Activated naive CD4-positive, alpha-beta T cell treated with anti-CD3 and anti-CD28 coated beads, Interleukin-2, amount 50 U/mL, for 24 hours (primary cell): ENCODE data around the gene SLC35B1.

Source experiments
- H3K27ac Mint-ChIP-seq: one replicate; pipeline ENCODE4 v1.8.0; 2021; ENCODE audit warnings: mild to moderate bottlenecking, mixed read lengths
- H3K27me3 Mint-ChIP-seq: one replicate; pipeline ENCODE4 v1.8.0; 2021; ENCODE audit warnings: mixed read lengths
- H3K36me3 Mint-ChIP-seq: one replicate; pipeline ENCODE4 v1.8.0; 2021; ENCODE audit warnings: mixed read lengths
- H3K4me1 Mint-ChIP-seq: one replicate; pipeline ENCODE4 v1.8.0; 2021; ENCODE audit warnings: mixed read lengths
- H3K4me3 Mint-ChIP-seq: one replicate; pipeline ENCODE4 v1.8.0; 2021; ENCODE audit warnings: mild to moderate bottlenecking, mixed read lengths
- H3K9me3 Mint-ChIP-seq: one replicate; pipeline ENCODE4 v1.8.0; 2021; ENCODE audit warnings: mixed read lengths

SLC35B1 gene

DNA sequence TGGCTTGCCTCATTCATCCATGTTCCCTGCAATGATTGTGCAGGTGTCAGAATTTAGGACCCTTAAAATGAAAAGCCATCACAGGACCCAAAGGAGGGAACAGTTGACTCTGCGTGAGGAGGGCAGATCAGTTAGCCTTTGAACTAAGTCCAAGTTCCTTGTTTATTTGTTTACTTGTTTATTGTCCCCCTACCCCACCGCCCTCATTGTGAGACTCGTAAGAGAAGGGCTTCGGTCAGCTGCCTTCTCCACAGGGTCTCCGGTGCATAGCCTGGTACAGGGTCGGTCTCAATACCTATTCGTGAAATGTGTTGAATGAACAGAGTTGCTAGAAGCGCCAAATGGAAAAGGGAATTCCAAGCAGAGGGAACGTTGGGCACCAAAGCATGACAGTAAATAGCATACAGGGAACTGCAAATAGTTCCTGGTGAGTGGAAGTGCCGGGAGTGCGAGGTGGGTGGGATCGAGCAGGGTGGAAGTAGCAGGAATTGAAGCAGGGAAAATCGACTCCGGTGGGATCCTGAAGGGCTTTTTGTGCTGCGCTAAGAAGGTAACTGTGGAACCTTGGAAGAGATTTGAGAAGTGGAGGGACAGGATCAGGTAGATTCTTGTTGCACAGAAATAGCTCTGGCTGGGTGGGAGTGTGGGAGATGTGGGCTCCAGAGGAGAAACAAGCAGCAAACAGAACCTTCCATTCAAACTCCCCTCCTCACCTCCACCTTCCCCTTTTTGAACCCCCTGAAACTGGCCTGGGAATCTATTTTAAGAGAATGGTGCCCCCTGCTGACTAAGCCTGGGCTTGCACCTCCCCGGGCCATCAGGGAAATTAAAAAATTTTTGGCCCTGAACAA, 12.7 kb downstream of the SLC35B1 start:
- Mint-ChIP-seq H3K27me3 (no peaks in the 10 kb centered on the region), H3K36me3 (peaks cover 6% of the 10 kb centered on the region), H3K4me3 (no peak overlapping the region), H3K9me3 (no peaks in the 10 kb centered on the region), H3K4me1 (peaks cover 54% of the 10 kb centered on the region), H3K27ac (peak overlapping the region; percentile 76)

DNA sequence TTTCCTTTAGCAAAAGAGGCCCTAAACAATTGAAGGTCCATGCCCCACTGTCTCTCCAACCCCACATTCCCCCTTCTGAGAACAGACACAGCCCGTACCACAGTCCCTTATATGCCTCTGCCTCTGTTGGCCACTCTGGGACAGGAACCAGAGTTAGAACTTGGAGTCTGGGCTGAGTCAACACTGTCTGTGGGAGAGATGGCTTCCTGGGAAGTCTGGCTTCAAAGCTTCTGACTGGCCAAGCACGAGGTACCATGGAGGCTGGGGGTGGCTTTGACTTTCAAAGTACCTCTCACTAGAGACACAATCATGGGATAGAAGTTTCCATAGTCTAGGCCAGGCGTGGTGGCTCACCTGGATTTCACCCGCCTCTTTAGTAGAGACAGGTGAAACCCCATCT, 15.0 kb downstream of the SLC35B1 start:
- Mint-ChIP-seq H3K27me3 (no peaks in the 10 kb centered on the region), H3K36me3 (no peaks in the 10 kb centered on the region), H3K4me3 (no peak overlapping the region), H3K27ac (no peak overlapping the region), H3K4me1 (peaks cover 61% of the 10 kb centered on the region), H3K9me3 (no peaks in the 10 kb centered on the region)

DNA sequence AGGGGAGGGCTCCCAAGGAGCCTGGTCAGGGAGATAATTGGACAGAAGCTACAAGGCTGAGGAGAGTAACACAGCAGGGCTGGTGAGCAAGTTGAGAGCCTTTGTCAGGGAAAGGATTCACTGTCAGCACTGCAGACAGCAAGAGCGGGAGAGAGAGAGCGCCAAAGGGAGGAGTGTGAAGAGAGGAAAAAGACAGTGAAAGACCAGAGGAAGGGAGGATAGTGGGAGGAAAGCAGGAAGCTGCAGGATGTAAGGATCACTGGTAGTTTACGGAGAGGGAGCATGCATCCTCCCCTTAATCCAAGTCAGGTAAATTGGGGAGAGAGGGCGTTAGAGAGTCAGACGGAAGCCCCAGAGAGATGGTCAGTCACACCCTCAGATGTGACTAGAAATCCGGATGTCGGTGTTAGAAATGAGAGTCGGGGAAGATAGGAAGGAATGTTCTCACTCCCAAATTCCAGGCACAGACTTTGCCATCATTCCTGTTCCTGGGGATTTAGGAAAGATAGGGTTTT, 16.0 kb downstream of the SLC35B1 start:
- Mint-ChIP-seq H3K27ac (peak overlapping the region; percentile 84), H3K27me3 (no peaks in the 10 kb centered on the region), H3K4me3 (peak overlapping the region; percentile 26), H3K9me3 (no peaks in the 10 kb centered on the region), H3K4me1 (peaks cover 67% of the 10 kb centered on the region), H3K36me3 (no peaks in the 10 kb centered on the region)

DNA sequence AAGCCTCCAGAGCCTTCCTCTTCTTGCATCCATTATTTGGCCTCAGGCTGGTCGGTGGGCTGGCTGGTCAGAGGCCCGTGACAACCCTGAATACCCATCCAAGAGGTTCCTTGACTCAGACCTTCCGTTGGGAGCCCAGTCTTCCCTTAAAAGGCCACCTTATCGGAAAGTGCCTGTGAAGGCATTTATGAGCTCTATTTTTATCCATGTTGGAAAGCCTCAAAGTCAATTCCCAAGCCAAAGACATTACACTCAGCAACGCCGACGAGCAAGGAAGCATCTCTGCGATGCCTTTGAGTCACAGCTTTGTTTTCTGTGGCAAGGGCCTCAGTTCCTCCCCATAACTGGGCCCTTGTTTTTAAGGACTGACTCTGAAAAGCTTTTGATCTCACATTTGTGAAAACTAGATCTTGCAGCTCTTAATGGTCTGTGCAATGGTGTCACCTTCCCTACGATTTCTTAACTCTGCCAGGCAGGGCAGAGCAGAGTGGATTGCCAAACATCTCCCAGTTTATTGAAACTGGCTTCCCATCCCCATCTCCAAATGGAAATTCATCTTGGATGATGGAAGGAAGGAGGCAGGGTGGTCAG, 16.6 kb downstream of the SLC35B1 start:
- peak overlapping the region; percentile 26 for H3K4me3 Mint-ChIP-seq
- no peaks in the 10 kb centered on the region for H3K9me3 Mint-ChIP-seq
- peaks cover 64% of the 10 kb centered on the region for H3K4me1 Mint-ChIP-seq
- H3K27ac Mint-ChIP-seq = peak overlapping the region; percentile 38
- H3K27me3 Mint-ChIP-seq = no peaks in the 10 kb centered on the region
- H3K36me3 Mint-ChIP-seq = no peaks in the 10 kb centered on the region

DNA sequence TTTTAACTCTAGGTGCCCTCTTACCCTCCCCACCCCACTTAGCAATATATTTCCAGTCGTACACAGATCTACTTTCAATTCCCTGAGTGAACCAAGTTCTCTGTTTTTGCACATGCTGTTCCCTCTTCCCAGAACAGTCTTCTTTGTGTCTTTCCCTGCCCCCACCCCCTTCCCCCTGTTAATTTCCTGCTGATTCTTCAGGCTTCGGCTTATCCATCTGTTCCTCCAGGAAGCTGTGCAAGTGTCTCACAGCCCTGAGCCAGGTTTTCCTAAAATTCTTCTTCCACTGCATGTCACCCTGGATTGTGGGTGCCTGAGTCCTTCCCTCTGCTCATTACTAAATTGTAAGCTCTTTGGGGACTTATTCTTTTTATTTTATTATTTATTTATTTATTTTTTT, 17.5 kb downstream of the SLC35B1 start:
- no peak overlapping the region for H3K4me3 Mint-ChIP-seq
- H3K9me3 Mint-ChIP-seq = no peaks in the 10 kb centered on the region
- H3K27ac Mint-ChIP-seq = peak overlapping the region; percentile 43
- peaks cover 55% of the 10 kb centered on the region for H3K4me1 Mint-ChIP-seq
- no peaks in the 10 kb centered on the region for H3K27me3 Mint-ChIP-seq
- no peaks in the 10 kb centered on the region for H3K36me3 Mint-ChIP-seq

DNA sequence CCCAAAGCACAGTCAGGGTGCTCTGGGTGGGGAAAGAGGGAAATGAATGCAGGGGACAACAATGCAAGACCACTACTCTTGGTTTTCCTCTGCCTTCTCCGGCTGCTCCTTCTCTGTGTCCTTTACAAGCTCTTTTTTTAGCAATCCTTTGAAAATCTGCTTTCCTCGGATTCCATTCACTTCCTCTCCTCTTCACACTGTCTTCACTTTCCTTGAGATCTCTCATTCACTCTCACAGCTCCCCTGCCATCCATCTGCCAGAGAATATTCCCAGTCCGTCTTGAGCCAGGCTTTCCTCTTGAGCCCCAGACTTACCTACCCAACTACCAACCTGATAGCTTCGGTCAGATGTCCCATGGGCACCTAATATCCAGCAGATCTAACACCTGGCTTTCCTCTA, 18.9 kb downstream of the SLC35B1 start:
- Mint-ChIP-seq H3K4me1 (peaks cover 50% of the 10 kb centered on the region), H3K4me3 (peak overlapping the region; percentile 83), H3K9me3 (no peaks in the 10 kb centered on the region), H3K36me3 (no peaks in the 10 kb centered on the region), H3K27ac (peak overlapping the region; percentile 99), H3K27me3 (no peaks in the 10 kb centered on the region)

DNA sequence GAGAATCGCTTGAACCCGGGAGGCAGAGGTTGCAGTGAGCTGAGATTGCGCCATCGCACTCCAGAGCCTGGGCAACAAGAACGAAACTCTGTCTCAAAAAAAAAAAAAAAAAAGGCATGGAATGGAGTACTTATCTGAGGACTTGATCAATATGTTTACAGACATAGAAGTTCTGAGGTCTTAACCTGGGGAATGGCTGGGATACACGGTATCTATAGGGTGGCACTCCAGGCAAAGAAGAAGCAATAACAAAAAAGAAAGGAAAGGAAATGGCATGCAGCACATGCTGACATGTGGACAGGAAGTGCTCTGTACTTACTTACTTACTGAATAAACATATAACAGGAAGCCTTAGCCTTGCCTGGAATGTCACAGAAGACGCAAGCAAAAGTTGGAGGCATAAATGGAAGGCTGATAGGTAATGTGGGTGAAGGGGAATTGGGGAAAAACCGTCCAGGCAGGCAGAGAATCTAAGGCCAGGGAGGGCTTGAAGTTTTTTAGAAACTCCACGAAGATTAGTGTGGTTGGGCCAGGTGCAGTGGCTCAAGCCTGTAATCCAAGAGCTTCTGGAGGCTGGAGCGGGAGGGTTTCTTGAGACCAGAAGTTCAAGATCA, 19.8 kb downstream of the SLC35B1 start:
- Mint-ChIP-seq H3K36me3 (no peaks in the 10 kb centered on the region), H3K27ac (peak overlapping the region; percentile 99), H3K9me3 (no peaks in the 10 kb centered on the region), H3K4me3 (peak overlapping the region; percentile 83), H3K27me3 (no peaks in the 10 kb centered on the region), H3K4me1 (peaks cover 50% of the 10 kb centered on the region)

DNA sequence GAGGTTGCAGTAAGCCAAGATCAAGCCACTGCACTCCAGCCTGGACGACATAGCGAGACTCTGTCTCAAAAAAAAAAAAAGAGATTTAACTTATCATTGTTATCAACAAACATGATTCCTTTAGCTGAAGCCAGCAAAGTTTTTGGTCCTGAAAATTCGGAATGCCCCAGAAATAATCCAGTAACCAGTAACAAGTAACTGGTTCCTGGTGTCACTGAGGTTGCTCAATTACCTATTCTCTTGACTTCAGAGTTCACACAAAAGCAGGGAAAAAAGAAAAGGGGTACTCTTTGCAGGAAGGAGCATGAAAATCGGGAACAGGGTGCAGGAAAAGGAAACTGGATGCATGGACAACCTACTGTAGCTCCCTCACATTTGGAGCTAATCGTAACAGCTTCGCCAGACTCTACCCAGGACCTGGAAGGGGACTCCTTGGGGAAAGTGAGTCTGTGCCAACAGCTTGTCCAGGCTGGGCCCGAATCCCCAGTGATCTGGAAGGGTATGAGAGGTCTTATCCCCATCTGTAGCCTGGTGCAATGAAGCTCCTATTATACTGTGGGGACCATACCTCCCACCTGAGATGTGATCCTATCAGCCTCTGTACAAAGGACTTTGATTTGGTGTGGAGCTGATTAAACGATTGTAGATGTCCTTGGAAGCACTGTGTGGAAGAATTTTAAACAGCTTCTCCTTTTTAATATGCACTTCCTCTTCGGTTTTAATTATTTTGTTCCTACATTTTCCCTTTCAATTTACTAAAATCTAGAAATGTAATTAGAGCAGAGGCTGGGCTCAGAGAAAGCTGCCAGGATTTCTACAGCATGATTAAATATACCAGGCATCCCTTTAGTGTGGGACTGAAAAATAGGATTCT, 26.4 kb downstream of the SLC35B1 start:
- H3K36me3 Mint-ChIP-seq = no peaks in the 10 kb centered on the region
- no peaks in the 10 kb centered on the region for H3K27me3 Mint-ChIP-seq
- H3K4me3 Mint-ChIP-seq = no peak overlapping the region
- peaks cover 12% of the 10 kb centered on the region for H3K4me1 Mint-ChIP-seq
- no peaks in the 10 kb centered on the region for H3K9me3 Mint-ChIP-seq
- H3K27ac Mint-ChIP-seq = peak overlapping the region; percentile 41

DNA sequence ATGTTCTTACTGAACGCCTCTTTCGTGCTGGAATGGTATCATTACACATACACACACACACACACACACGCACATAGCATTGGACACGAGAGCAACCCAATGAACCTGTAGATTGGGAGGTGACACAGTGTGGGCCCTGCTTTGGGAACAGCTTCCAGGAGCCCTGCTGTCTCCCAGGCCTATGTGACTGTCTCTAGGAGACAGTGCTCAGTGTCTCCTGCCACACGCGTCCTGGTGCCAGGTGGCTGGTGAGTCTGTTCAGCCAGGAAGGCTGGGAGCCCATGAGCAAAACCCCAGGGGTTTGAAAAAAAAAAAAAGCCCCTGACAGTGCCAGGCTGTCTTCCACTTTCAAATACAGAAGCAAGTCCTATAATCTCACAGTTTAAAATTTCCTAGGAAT, 27.4 kb downstream of the SLC35B1 start:
- Mint-ChIP-seq H3K4me3 (no peak overlapping the region), H3K36me3 (no peaks in the 10 kb centered on the region), H3K9me3 (no peaks in the 10 kb centered on the region), H3K4me1 (peaks cover 22% of the 10 kb centered on the region), H3K27ac (no peak overlapping the region), H3K27me3 (no peaks in the 10 kb centered on the region)

DNA sequence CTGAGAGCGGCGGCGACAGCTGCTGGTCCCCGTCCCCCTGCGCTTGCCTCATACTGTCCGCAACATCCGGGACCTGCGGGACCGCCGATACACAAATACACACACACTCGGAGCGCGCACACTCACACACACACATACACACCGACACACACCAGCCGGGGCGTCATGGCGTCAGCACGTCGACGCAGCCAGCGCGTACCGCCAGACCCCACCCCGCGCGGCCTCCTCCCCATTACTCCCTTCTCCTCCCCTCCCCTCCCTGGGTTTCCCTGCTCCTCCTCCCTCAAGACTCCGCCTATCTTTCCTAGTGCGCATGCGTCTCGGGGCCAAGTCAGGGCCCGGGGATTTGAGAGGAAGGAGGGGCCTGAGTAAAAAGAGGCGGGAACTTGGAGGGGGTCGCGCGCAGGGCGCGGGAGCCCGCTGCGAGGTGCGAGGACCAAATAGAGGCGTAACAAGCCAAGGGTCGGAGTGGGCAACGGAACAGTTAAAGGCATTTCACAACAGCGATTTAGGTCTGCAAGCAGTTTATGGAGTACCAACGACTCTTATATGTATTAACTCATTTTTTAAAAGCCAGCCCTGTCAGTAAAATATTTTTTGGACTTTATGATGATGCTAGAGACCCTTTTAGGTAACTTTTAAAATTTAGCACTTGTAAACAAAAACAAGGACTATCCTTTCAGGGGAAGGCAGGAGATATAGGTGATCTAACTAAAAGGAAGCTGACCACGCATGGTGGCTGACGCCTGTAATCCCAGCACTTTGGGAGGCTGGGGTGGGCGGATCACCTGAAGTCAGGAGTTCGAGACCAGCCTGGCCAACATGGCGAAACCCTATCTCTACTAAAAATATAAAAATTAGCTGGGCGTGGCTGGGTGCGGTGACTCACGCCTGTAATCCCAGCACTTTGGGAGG, 29.6 kb downstream of the SLC35B1 start, which contains the start of gene SPOP:
Gene SPOP, minus strand, starts transcription at position 165 of the 915 bp plus-strand sequence. CDS start 55,287 bp downstream, outside the sequence.
- Mint-ChIP-seq H3K4me1 (peaks cover 41% of the 10 kb centered on the region), H3K27ac (peak within 1 kb of the TSS; percentile 97), H3K27me3 (no peaks in the 10 kb centered on the region), H3K36me3 (peaks cover 8% of the 10 kb centered on the region), H3K4me3 (peak within 1 kb of the TSS; percentile 91), H3K9me3 (no peaks in the 10 kb centered on the region)

DNA sequence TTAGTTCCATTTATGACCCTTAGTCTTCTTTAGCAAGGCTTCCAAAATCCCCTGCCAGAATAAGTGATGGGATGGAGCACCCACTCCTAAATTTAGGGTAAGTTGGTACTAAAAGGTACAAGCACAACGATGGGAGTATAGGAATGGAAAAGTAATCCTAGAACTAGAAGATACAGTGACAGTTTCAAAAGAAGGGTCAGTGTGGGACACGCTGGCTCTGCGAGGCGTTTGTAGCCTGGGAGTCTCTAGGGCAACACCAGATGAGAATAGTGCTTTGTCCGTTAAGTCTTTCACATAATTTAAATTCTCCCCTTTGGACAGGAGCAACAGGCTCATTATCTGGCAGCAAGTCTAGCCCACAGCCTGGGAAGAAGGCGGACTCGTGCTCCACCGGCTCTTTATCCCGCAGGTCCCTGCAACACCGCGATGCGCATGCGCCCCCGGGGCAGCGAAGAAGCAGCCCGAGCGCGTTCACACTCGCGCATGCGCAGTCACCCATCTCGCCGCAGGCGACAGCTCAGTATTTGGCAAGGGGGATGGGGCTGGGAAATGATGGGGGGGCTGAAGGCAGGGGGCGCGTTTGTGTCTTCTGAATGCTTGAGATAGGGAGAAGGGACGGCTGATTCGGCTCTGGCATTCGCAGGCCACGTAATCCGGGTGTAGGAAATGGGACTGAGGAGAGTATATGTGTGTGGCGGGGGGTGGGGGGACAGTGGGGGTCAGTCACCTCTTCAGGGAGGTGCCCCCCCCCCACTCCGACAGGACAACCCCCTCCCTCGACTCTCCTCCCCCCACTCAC, 30.4 kb downstream of the SLC35B1 start:
- Mint-ChIP-seq H3K4me1 (peaks cover 47% of the 10 kb centered on the region), H3K27me3 (no peaks in the 10 kb centered on the region), H3K27ac (peak overlapping the region; percentile 97), H3K9me3 (no peaks in the 10 kb centered on the region), H3K36me3 (peaks cover 8% of the 10 kb centered on the region), H3K4me3 (peak overlapping the region; percentile 91)

DNA sequence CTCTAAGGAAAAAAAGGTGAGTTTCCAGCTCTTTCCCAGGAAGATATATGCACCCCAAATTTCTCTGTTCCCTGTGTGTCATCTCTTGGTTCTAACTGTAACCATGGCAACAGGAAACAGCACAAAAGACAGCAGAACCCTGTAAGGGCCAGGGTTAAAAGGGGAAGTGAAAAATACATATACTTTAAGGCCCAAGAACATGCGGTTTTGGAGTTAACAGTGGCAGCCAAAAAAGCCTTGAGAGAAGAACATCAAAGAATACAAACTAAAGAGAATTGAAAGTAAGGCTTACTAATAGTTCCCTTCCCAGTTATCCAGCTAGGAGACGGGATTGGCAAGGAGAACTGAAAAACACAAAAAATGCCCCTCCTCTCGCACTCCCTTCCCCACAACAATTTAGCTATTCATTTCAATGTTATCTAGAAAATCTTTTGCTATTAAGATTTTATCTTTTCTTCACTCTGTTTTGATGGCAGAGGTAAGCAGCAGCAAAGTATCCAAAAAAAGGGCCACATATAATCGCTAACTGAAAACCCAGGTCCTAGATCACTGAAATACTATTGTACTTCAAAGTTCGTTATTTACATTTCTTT, 31.4 kb downstream of the SLC35B1 start:
- peak overlapping the region; percentile 97 for H3K27ac Mint-ChIP-seq
- no peaks in the 10 kb centered on the region for H3K9me3 Mint-ChIP-seq
- H3K36me3 Mint-ChIP-seq = peaks cover 8% of the 10 kb centered on the region
- peaks cover 57% of the 10 kb centered on the region for H3K4me1 Mint-ChIP-seq
- peak overlapping the region; percentile 91 for H3K4me3 Mint-ChIP-seq
- no peaks in the 10 kb centered on the region for H3K27me3 Mint-ChIP-seq

DNA sequence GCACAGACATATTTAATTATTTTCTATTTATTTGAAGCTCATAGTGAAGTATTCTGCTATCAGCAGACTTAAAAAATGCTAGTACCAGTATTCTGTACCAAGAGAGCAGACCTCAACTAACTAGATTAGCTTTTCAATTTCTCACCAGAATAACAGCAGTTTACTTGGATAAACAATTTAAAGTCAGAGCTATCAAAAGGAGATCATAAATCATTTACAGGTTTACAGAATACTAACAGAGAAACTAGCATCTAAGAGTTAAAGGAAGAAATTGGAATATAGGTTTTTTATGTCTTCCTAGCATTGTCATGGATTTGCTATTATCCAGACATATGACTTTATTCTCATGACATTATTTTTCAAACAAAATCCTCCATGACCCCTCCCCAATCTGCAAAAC, 33.3 kb downstream of the SLC35B1 start:
- peak overlapping the region; percentile 91 for H3K4me3 Mint-ChIP-seq
- no peaks in the 10 kb centered on the region for H3K9me3 Mint-ChIP-seq
- peaks cover 8% of the 10 kb centered on the region for H3K36me3 Mint-ChIP-seq
- H3K27ac Mint-ChIP-seq = peak overlapping the region; percentile 97
- H3K27me3 Mint-ChIP-seq = no peaks in the 10 kb centered on the region
- peaks cover 74% of the 10 kb centered on the region for H3K4me1 Mint-ChIP-seq
